AG10803 (cell line): ENCODE measurements around the gene NKIRAS2.

Experiments
- DNase-seq: peaks from one replicate; pipeline ENCODE4 v3.0.0; 2010; ENCODE audit warnings: low read depth
- H3K4me3 ChIP-seq: 2 replicates; pipeline ENCODE4 v1.5.1; 2011; ENCODE audit warnings: mild to moderate bottlenecking, low read length, control low read depth
- TF ChIP-seq, protein P1 (sequence below): conservative IDR thresholded peaks from 2 replicates; pipeline ENCODE4 v1.5.1; 2011; ENCODE audit warnings: mild to moderate bottlenecking, low read length, control low read depth, inconsistent platforms

The NKIRAS2 gene

DNA sequence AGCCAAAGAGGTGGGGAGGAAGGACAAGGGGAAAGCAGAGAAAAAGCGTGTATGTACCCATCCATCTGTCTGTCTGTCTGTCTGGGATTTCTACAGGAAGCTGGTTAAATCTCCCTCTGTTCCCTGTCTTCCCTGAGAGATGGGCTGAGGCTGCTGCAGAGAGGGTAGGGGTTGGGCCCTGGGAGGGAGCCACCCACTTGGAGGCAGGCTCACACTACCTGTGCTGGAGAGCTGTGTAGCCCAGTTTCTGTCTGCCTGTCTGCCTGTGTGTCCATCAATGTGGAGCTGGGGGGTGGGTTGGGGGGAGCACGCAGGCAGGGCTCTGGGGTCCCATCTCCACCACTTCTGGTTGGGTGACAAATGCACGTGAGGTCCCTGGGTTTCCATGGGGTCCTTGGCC is 49.1 kb downstream of the NKIRAS2 start:
- no peak for DNase-seq
- H3K4me3 ChIP-seq, result no peak overlapping the region
- TF ChIP-seq, protein P1, sequence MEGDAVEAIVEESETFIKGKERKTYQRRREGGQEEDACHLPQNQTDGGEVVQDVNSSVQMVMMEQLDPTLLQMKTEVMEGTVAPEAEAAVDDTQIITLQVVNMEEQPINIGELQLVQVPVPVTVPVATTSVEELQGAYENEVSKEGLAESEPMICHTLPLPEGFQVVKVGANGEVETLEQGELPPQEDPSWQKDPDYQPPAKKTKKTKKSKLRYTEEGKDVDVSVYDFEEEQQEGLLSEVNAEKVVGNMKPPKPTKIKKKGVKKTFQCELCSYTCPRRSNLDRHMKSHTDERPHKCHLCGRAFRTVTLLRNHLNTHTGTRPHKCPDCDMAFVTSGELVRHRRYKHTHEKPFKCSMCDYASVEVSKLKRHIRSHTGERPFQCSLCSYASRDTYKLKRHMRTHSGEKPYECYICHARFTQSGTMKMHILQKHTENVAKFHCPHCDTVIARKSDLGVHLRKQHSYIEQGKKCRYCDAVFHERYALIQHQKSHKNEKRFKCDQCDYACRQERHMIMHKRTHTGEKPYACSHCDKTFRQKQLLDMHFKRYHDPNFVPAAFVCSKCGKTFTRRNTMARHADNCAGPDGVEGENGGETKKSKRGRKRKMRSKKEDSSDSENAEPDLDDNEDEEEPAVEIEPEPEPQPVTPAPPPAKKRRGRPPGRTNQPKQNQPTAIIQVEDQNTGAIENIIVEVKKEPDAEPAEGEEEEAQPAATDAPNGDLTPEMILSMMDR, result no peak

- TF ChIP-seq, protein P1, result no peak
- no peak overlapping the region for H3K4me3 ChIP-seq
- DNase-seq, result no peak
Observed at GRCh38 chr17:42071810-42072209, 51.9 kb downstream of the NKIRAS2 start.

DNA sequence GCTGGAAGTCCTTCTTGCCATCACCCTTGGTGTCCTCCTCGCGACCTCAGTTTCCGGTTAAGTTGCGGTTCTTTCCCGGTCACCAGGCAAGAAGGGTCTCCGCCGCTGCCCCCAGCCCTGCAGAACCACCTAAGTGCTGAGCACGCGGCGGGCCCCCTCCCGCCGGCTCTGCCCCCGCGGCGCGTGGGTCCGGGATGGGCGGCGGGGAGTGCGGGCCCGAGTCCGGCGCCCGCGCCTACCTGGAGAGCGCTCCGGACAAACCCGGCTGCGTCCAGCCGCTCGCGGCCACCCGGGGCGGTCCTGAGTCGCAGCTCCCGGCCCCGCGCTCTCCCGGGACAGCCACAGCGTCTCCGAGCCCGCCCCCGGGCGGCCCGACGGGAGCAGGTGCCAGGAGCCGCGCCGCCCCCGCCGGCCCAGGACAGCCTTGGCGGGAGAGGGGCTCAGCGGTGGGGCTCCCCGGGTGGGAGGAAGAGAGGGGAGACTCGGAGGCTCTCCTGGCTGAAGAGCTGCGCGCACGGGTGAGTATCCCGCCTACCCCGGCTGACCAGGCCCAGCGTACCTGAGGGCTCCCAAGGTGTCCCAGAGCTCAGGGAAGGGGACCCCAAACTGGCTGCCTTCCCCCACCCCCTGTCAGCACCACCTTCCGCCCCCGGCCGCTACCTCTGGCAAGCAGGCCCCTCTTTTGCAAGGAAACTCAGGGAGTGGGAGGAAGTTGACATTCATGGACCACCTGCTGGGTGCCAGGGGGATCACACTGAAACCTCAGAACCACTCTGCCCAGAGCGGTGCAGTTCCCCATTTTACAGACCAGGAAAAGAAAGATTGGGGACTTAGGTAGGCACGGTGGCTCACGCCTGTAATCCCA is 52.7 kb downstream of the NKIRAS2 start:
- DNase-seq, result no peak
- TF ChIP-seq, protein P1, result no peak
- H3K4me3 ChIP-seq, result no peak overlapping the region
